Measurements from ENCODE around the gene RNF130.

Gene RNF130

DNA sequence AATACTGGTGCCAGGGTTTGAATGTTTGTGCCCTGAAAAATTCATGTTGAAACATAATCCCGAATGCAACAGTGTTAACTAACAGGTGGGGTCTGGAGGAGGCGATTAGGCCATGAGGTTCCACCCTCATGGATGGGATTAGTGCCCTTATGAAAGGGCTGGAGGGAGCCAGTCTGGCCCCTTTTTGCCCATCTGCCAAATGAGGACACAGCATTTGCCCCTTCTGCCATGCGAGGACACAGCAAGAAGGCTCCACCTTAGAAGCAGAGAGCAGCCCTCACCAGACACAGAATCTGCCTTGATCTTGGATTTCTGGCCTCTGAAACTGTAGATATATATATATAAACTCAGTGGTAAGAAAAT, 32.6 kb upstream of the RNF130 start:
- Histone ChIP-seq H3K4me3 (IDR thresholded peaks at IDR 0.05; ENCODE audit: insufficient read depth, low read depth, low read length) (no peak overlapping the region), H3K27me3 (ENCODE audit: insufficient read depth, low read depth) (no peaks in the 10 kb centered on the region), H4K20me1 (ENCODE audit: insufficient read depth) (no peaks in the 10 kb centered on the region), H2AFZ (ENCODE audit: low read depth) (no peak overlapping the region), H3K27ac (no peak overlapping the region), H3K4me1 (ENCODE audit: low read depth, poor library complexity, severe bottlenecking) (no peaks in the 10 kb centered on the region), H3K4me2 (no peak overlapping the region), H3K36me3 (ENCODE audit: insufficient read depth) (no peaks in the 10 kb centered on the region), H3K79me2 (ENCODE audit: insufficient read depth, low read depth) (no peaks in the 10 kb centered on the region), H3K9ac (no peak overlapping the region)
- TF ChIP-seq, protein P1, sequence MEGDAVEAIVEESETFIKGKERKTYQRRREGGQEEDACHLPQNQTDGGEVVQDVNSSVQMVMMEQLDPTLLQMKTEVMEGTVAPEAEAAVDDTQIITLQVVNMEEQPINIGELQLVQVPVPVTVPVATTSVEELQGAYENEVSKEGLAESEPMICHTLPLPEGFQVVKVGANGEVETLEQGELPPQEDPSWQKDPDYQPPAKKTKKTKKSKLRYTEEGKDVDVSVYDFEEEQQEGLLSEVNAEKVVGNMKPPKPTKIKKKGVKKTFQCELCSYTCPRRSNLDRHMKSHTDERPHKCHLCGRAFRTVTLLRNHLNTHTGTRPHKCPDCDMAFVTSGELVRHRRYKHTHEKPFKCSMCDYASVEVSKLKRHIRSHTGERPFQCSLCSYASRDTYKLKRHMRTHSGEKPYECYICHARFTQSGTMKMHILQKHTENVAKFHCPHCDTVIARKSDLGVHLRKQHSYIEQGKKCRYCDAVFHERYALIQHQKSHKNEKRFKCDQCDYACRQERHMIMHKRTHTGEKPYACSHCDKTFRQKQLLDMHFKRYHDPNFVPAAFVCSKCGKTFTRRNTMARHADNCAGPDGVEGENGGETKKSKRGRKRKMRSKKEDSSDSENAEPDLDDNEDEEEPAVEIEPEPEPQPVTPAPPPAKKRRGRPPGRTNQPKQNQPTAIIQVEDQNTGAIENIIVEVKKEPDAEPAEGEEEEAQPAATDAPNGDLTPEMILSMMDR (conservative IDR thresholded peaks at IDR 0.05; ENCODE audit: low read depth, low read length) = no peak

DNA sequence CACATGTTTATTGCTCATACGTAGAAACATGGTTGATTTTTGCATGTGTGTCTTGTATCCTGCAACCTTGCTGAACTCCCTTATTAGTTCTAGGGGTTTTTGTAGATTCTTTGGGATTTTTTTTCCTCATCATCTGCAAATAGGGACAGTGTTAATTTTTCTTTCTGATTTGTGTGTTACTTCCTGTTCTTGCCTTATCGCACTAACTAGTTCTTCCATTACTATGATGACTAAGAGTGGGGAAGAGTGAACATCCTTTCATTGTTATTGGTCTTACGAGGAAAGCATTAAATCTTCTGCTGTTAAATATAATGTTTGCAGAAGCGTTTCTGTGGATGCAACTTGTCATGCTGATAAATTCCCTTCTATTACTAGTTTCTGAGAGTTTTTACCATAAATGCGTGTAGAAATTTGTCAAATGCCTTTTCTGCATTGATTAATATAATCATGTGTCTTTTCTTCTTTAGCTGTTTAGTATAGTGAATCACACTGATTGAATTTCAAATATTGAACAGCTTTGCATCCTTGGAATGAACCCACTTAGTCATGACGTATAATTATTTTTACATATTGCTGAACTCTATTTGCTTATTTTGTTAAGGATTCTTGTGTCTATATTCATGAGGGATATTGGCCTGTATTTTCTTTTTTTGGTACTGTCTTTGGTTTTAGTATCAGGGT, 32.1 kb upstream of the RNF130 start:
- Histone ChIP-seq H3K27me3 (ENCODE audit: insufficient read depth, low read depth) (no peaks in the 10 kb centered on the region), H3K4me1 (ENCODE audit: low read depth, poor library complexity, severe bottlenecking) (no peaks in the 10 kb centered on the region), H3K4me3 (IDR thresholded peaks at IDR 0.05; ENCODE audit: insufficient read depth, low read depth, low read length) (no peak overlapping the region), H3K4me2 (no peak overlapping the region), H2AFZ (ENCODE audit: low read depth) (no peak overlapping the region), H3K79me2 (ENCODE audit: insufficient read depth, low read depth) (no peaks in the 10 kb centered on the region), H3K27ac (no peak overlapping the region), H3K9ac (no peak overlapping the region), H4K20me1 (ENCODE audit: insufficient read depth) (no peaks in the 10 kb centered on the region), H3K36me3 (ENCODE audit: insufficient read depth) (no peaks in the 10 kb centered on the region)
- TF ChIP-seq, protein P1 (conservative IDR thresholded peaks at IDR 0.05; ENCODE audit: low read depth, low read length) = no peak

DNA sequence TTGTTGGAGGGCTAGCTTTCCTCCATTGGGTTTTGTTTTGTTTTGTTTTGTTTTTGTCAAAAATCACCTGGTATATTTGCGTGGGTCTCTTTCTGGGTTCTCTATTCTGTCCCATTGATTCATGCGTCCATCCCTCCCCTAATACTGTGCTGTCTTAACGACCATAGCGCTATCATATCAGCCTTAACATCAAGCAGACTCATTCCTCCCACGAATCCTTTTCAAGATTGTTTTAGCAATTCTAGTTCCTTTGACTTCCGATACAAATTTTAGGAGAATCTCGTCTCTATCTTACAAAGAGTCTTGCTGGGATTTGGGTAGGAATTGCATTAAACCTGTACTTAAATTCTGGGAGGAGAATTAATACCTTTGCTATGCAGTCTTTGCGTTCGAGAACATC, 31.1 kb upstream of the RNF130 start:
- Histone ChIP-seq H3K4me2 (no peak overlapping the region), H3K9ac (no peak overlapping the region), H2AFZ (ENCODE audit: low read depth) (no peak overlapping the region), H3K4me3 (IDR thresholded peaks at IDR 0.05; ENCODE audit: insufficient read depth, low read depth, low read length) (no peak overlapping the region), H3K79me2 (ENCODE audit: insufficient read depth, low read depth) (no peaks in the 10 kb centered on the region), H3K4me1 (ENCODE audit: low read depth, poor library complexity, severe bottlenecking) (no peaks in the 10 kb centered on the region), H3K27me3 (ENCODE audit: insufficient read depth, low read depth) (no peaks in the 10 kb centered on the region), H4K20me1 (ENCODE audit: insufficient read depth) (no peaks in the 10 kb centered on the region), H3K27ac (no peak overlapping the region), H3K36me3 (ENCODE audit: insufficient read depth) (no peaks in the 10 kb centered on the region)
- TF ChIP-seq, protein P1 (conservative IDR thresholded peaks at IDR 0.05; ENCODE audit: low read depth, low read length) = no peak

DNA sequence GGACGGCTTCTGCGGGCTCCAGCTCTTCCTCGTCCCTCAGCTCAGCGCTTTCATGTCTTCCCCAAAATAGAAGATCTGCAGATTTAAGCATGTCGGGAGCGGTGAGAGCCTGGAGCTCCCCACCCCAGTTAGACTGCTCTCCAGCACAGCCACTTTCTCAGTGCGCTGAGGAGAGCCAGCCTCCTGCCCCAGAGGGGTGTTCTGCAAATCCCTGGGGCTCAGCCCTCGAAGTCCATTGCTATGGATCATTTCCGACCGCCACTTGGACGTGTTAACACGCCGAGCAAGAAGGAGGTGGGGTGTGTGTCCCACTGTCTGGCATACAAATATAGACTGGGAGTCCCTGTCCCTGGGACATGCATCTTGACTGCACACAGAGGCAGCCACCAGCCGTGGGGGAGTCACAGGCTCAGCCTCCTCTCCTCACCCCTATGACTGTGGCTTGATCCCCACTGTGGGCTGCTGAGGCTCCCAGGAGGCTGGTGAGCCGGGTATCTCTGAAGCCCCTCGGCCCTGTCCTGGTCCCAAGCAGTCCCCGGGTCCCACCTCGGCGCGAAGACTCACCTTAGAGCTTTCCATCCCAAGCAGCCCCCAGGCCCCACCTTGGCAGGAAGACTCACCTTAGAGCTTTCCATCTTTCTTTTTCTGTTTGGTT, 30.0 kb upstream of the RNF130 start:
- Histone ChIP-seq H3K27me3 (ENCODE audit: insufficient read depth, low read depth) (no peaks in the 10 kb centered on the region), H2AFZ (ENCODE audit: low read depth) (no peak overlapping the region), H3K9ac (no peak overlapping the region), H3K4me1 (ENCODE audit: low read depth, poor library complexity, severe bottlenecking) (no peaks in the 10 kb centered on the region), H3K27ac (no peak overlapping the region), H3K4me3 (IDR thresholded peaks at IDR 0.05; ENCODE audit: insufficient read depth, low read depth, low read length) (no peak overlapping the region), H4K20me1 (ENCODE audit: insufficient read depth) (no peaks in the 10 kb centered on the region), H3K4me2 (no peak overlapping the region), H3K36me3 (ENCODE audit: insufficient read depth) (no peaks in the 10 kb centered on the region), H3K79me2 (ENCODE audit: insufficient read depth, low read depth) (no peaks in the 10 kb centered on the region)
- TF ChIP-seq, protein P1 (conservative IDR thresholded peaks at IDR 0.05; ENCODE audit: low read depth, low read length) = no peak

All from KMS-11 (cell line).